K562 (cell line): ENCODE results near the gene OPCML. TPM values are rescaled to one million over a fixed set of nuclear protein-coding genes. Genes with fewer than 3 reads are reported as not detected.

Experiments
- ATAC-seq: fragments of 200-7000 bp; cut with Tn5 transposase; 3 replicates; pipeline ENCODE4 v1.9.1; 2020; ENCODE audit warnings: moderate library complexity
- BruUV-seq: library from RNA; stranded (reverse); fragments of 400-500 nt; replicated peaks from 2 replicates; lab custom pipeline; 2021; lab: Mats Ljungman, UMichigan
- CTCF ChIA-PET: fragments of 300-600 bp; formaldehyde crosslinking; extraction: SDS; loops from one replicate; lab custom pipeline; 2021; ENCODE audit warnings: low intra/inter-chr PET ratio; lab: Yijun Ruan, JAX
- POLR2A ChIA-PET: fragments of 300-600, 350-650 bp; sonication (Branson Sonifier 250); formaldehyde crosslinking; extraction: SDS; loops from one replicate; lab custom pipeline; 2021; ENCODE audit warnings: antibody characterized with exemption, inconsistent platforms; lab: Yijun Ruan, JAX
- DNase-seq, 4 experiments: peaks; one replicate each; pipeline versions ENCODE4 v3.0.0 to v3.0.0-alpha.2; 2011 to 2018; ENCODE audit warnings: low spot score in 3 of 4, mixed read lengths in 3 of 4; ENCODE audit errors: extremely low read depth in 1 of 4
- FAIRE-seq: peaks from 2 replicates; lab custom pipeline; 2011; peaks lifted over from hg19 to GRCh38; lab: Jason Lieb, UNC
- H2AFZ ChIP-seq: 2 replicates; pipeline ENCODE4 v1.6.0; 2011; ENCODE audit warnings: low read depth, low read length, control low read depth, inconsistent platforms
- H3K27ac ChIP-seq: fragments of 200-600 bp; 3 replicates; pipeline ENCODE4 v1.8.0; 2011; ENCODE audit warnings: low read depth, mild to moderate bottlenecking, control low read depth, inconsistent platforms, low read length, moderate library complexity, mixed read lengths; ENCODE audit errors: extremely low read depth
- H3K27me3 ChIP-seq, 2 experiments: fragments of 300-600 bp in 1 of 2; 2 replicates in 1 of 2; 3 replicates in 1 of 2; pipeline versions ENCODE4 v1.6.0 to v1.8.0; 2011; ENCODE audit warnings: inconsistent platforms in 2 of 2, low read length in 2 of 2, mild to moderate bottlenecking in 1 of 2, mixed read lengths in 1 of 2, moderate library complexity in 1 of 2; ENCODE audit not compliant: control insufficient read depth in 2 of 2, insufficient read depth in 2 of 2
- H3K36me3 ChIP-seq: fragments of 300-600 bp; 3 replicates; pipeline ENCODE4 v1.8.0; 2011; ENCODE audit warnings: mild to moderate bottlenecking, low read length, inconsistent platforms; ENCODE audit not compliant: control insufficient read depth, insufficient read depth
- H3K4me1 ChIP-seq, 2 experiments: fragments of 200-600 bp in 1 of 2; replicated peaks in 1 of 2; 2 replicates in 1 of 2; 3 replicates in 1 of 2; pipeline versions ENCODE4 v1.5.1 to v1.8.0; 2011; ENCODE audit warnings: inconsistent platforms in 2 of 2, low read length in 2 of 2, mild to moderate bottlenecking in 1 of 2, mixed read lengths in 1 of 2, moderate library complexity in 1 of 2; ENCODE audit not compliant: control insufficient read depth in 2 of 2, insufficient read depth in 2 of 2
- H3K4me2 ChIP-seq: 2 replicates; pipeline ENCODE4 v1.6.1; 2011; ENCODE audit warnings: low read length, control low read depth, inconsistent platforms, mixed read lengths; ENCODE audit not compliant: insufficient read depth
- H3K4me3 ChIP-seq: fragments of 200-600 bp; sonication (generic), shearing (Covaris generic); 2 replicates; pipeline ENCODE4 v1.5.1; 2016; ENCODE audit warnings: control low read depth, inconsistent platforms
- H3K79me2 ChIP-seq: fragments of 200-600 bp; 3 replicates; pipeline ENCODE4 v1.8.0; 2011; ENCODE audit warnings: low read length, inconsistent platforms; ENCODE audit not compliant: control insufficient read depth, insufficient read depth
- H3K9ac ChIP-seq, 2 experiments: 2 replicates each; pipeline versions ENCODE4 v1.6.0 to v1.6.1; 2011; ENCODE audit warnings: low read depth in 2 of 2, low read length in 2 of 2, control low read depth in 1 of 2, inconsistent platforms in 1 of 2, mild to moderate bottlenecking in 1 of 2, mixed read lengths in 1 of 2; ENCODE audit not compliant: insufficient read depth in 1 of 2
- H3K9me1 ChIP-seq: one replicate; pipeline ENCODE4 v1.6.0; 2011; ENCODE audit warnings: inconsistent platforms, mild to moderate bottlenecking, low read length, moderate library complexity; ENCODE audit not compliant: control insufficient read depth, insufficient read depth
- H3K9me3 ChIP-seq: replicated peaks from 2 replicates; pipeline ENCODE4 v1.5.1; 2011; ENCODE audit warnings: low read depth, low read length, inconsistent platforms; ENCODE audit not compliant: control insufficient read depth, insufficient read depth
- H4K20me1 ChIP-seq: replicated peaks from 2 replicates; pipeline ENCODE4 v1.6.1; 2011; ENCODE audit warnings: low read length, inconsistent platforms, mixed read lengths; ENCODE audit not compliant: control insufficient read depth, insufficient read depth
- HDAC6 ChIP-seq: IDR thresholded peaks from 2 replicates; pipeline ENCODE4 v1.6.1; 2012; ENCODE audit warnings: low read depth, mild to moderate bottlenecking, control low read depth, inconsistent platforms, low read length, moderate library complexity
- KLF16 ChIP-seq: IDR thresholded peaks from 2 replicates; pipeline ENCODE4 v1.6.1; 2016; ENCODE audit warnings: antibody characterized with exemption
- NEUROD1 ChIP-seq: fragments of 150-350 bp; IDR thresholded peaks from 2 replicates; pipeline ENCODE4 v1.6.1; 2014; ENCODE audit warnings: borderline replicate concordance, low read length, low read depth; ENCODE audit not compliant: partially characterized antibody
- NR2C1 ChIP-seq, 2 experiments: fragments of 450-650 bp; IDR thresholded peaks; 2 replicates each; pipeline ENCODE4 v1.6.1; 2017; ENCODE audit warnings: mild to moderate bottlenecking in 2 of 2, antibody characterized with exemption in 1 of 2, inconsistent platforms in 1 of 2, missing compliant biosample characterization in 1 of 2, missing genetic modification characterization in 1 of 2
- PRPF4 ChIP-seq: fragments of 200-400 bp; formaldehyde crosslinking; IDR thresholded peaks from one replicate; pipeline ENCODE4 v1.6.1; 2017; ENCODE audit warnings: low read length, low read depth, mild to moderate bottlenecking; ENCODE audit not compliant: insufficient read depth, poor library complexity, severe bottlenecking
- TAF9B ChIP-seq: fragments of 450-650 bp; IDR thresholded peaks from 2 replicates; pipeline ENCODE4 v1.6.1; 2018; ENCODE audit warnings: mild to moderate bottlenecking; ENCODE audit not compliant: partially characterized antibody
- TCF3 ChIP-seq: sonication (generic); formaldehyde crosslinking; IDR thresholded peaks from 2 replicates; pipeline ENCODE4 v1.4.0; 2020; ENCODE audit warnings: mild to moderate bottlenecking, missing genetic modification reagents
- YBX1 ChIP-seq: fragments of 450-650 bp; IDR thresholded peaks from 2 replicates; pipeline ENCODE4 v1.7.1; 2016; ENCODE audit warnings: mild to moderate bottlenecking
- ZNF140 ChIP-seq: fragments of 250-450 bp; sonication (Bioruptor Pico); IDR thresholded peaks from 2 replicates; pipeline ENCODE4 v1.8.0; 2021; ENCODE audit warnings: moderate library complexity, mild to moderate bottlenecking, inconsistent platforms
- WGBS: fragments of 100-300 bp; shearing (Covaris generic); methylation state at CpG from one replicate; pipeline ENCODE4 v1.1.6; 2016; ENCODE audit warnings: low coverage, mixed read lengths; ENCODE audit not compliant: insufficient coverage; ENCODE audit errors: missing lambda C conversion rate; 5-methylcytosine and 5-hydroxymethylcytosine counted together
- in situ Hi-C: fragments of 300-500 bp; cut with MboI; formaldehyde crosslinking; loops from 4 replicates; pipeline ENCODE4 v1.15.0; 2018; ENCODE audit warnings: inconsistent platforms, mixed read lengths
- intact Hi-C: fragments of 100-400 bp; cut with micrococcal nuclease; formaldehyde crosslinking; loops from 2 replicates; pipeline ENCODE4 v1.14.2; 2022
- polyA plus RNA-seq, 8 experiments: library from polyadenylated mRNA; depleted of rRNA in 4 of 8; stranded (reverse) in 5 of 8; unstranded in 3 of 8; fragments of >200 nt; fragmentation: Nextera tagmentation in 2 of 8; fragmentation: Illumina TruSeq in 1 of 8; extraction: Ambion mirVana in 2 of 8; extraction: Trizol in 1 of 8; gene quantifications; 2 replicates each; pipeline versions ENCODE4 v1.2.1 to v1.2.3, GENCODE V29; 2011 to 2014; ENCODE audit warnings: inconsistent platforms in 1 of 8, missing spikeins in 1 of 8
- total RNA-seq, 7 experiments: library from RNA; depleted of rRNA in 6 of 7; stranded (reverse); fragments of >200 nt in 6 of 7; fragmentation: Illumina TruSeq in 2 of 7; extraction: Trizol in 2 of 7; gene quantifications; 2 replicates each; pipeline versions ENCODE4 v1.2.1 to v1.2.3, GENCODE V29; 2011 to 2021; ENCODE audit warnings: low replicate concordance in 1 of 7
- TF ChIP-seq, protein P1 (sequence below): sonication (generic); formaldehyde crosslinking; IDR thresholded peaks from 2 replicates; pipeline ENCODE4 v1.8.1; 2023; ENCODE audit warnings: mild to moderate bottlenecking, missing genetic modification reagents
- TF ChIP-seq, protein P2 (sequence below): fragments of 250-450 bp; sonication (Bioruptor Pico); IDR thresholded peaks from 2 replicates; pipeline ENCODE4 v1.4.0; 2020; ENCODE audit warnings: mild to moderate bottlenecking

The OPCML gene
- total and polyA plus RNA-seq, 9 of the 15 experiments (the other 6 are each of a cell fraction or from before 2014, with no cell fraction given), result not detected

DNA sequence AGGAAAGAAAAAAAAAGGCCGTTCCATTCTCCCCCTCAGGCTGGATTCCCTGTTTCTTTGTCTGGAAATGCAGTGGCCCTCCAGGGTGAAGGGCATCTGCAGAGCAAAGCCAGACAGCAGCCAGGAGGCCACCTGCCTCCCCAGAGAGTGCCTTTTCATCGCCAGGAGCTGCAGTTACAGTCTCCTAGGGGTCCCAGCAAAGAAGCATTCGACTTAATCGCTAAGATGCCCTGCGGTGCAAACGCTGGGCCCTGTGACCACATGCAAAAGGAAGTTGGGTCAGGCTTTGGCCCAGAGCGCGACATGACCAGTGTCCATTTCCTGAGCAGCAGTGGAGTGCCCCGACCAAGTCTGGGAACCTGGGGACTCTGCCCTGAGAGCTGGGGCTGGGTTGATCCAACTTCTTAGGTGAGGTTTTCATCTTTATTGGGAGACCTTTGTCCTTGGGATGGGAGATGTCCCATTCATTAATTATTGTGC is 304.6 kb downstream of the OPCML start:
- BruUV-seq, result no TSS peak

More for the DNA sequence above, 304.6 kb downstream of the OPCML start:
- no peak for FAIRE-seq
- intact Hi-C loops (no loop called here), in situ Hi-C loops (no loop called here)
- WGBS, result 5% methylated on average over 8 of the region's 9 CpGs
- no peaks in the 10 kb centered on the region for H3K36me3 ChIP-seq
- no peaks in the 10 kb centered on the region for H3K9me1 ChIP-seq
- H3K79me2 ChIP-seq, result no peaks in the 10 kb centered on the region
- no peak overlapping the region for H3K4me2 ChIP-seq
- H3K27me3 ChIP-seq, result no peaks in the 10 kb centered on the region
- ATAC-seq, result no peak
- no peak overlapping the region for H3K9ac ChIP-seq
- H3K4me3 ChIP-seq, result no peak overlapping the region
- no peaks in the 10 kb centered on the region for H4K20me1 ChIP-seq
- ChIA-PET CTCF (no interaction called here), POLR2A (no interaction called here)
- no peak overlapping the region for H2AFZ ChIP-seq
- no peaks in the 10 kb centered on the region for H3K9me3 ChIP-seq
- no peaks in the 10 kb centered on the region for H3K4me1 ChIP-seq
- DNase-seq, result no peak
- TF ChIP-seq TCF3 (no peak), NR2C1 (IDR thresholded peaks at IDR 0.05) (no peak), NR2C1 (tag; IDR thresholded peaks at IDR 0.05) (no peak), YBX1 (no peak), TAF9B (no peak), NEUROD1 (no peak), HDAC6 (no peak), ZNF140 (CRISPR knock-in tag) (no peak), KLF16 (no peak), PRPF4 (no peak)
- TF ChIP-seq, protein P1, sequence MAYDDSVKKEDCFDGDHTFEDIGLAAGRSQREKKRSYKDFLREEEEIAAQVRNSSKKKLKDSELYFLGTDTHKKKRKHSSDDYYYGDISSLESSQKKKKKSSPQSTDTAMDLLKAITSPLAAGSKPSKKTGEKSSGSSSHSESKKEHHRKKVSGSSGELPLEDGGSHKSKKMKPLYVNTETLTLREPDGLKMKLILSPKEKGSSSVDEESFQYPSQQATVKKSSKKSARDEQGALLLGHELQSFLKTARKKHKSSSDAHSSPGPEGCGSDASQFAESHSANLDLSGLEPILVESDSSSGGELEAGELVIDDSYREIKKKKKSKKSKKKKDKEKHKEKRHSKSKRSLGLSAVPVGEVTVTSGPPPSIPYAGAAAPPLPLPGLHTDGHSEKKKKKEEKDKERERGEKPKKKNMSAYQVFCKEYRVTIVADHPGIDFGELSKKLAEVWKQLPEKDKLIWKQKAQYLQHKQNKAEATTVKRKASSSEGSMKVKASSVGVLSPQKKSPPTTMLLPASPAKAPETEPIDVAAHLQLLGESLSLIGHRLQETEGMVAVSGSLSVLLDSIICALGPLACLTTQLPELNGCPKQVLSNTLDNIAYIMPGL (CRISPR knock-in tag), result no peak
- TF ChIP-seq, protein P2, sequence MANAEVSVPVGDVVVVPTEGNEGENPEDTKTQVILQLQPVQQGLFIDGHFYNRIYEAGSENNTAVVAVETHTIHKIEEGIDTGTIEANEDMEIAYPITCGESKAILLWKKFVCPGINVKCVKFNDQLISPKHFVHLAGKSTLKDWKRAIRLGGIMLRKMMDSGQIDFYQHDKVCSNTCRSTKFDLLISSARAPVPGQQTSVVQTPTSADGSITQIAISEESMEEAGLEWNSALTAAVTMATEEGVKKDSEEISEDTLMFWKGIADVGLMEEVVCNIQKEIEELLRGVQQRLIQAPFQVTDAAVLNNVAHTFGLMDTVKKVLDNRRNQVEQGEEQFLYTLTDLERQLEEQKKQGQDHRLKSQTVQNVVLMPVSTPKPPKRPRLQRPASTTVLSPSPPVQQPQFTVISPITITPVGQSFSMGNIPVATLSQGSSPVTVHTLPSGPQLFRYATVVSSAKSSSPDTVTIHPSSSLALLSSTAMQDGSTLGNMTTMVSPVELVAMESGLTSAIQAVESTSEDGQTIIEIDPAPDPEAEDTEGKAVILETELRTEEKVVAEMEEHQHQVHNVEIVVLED (CRISPR knock-in tag), result no peak
- no peak overlapping the region for H3K27ac ChIP-seq
